Hepatocyte (in vitro differentiated cells): ENCODE data around the gene NME7. TPM values are rescaled to one million over a fixed set of nuclear protein-coding genes. Genes with fewer than 3 reads are reported as not detected.

ENCODE experiments used
- DNase-seq: peaks from one replicate; pipeline ENCODE4 v3.0.0-alpha.2; 2016; ENCODE audit warnings: low spot score
- H2AFZ ChIP-seq: fragments of 200-600 bp; sonication (generic); 2 replicates; pipeline ENCODE4 v1.6.0; 2016; ENCODE audit warnings: antibody characterized with exemption, mild to moderate bottlenecking
- H3K27ac ChIP-seq: fragments of 200-600 bp; sonication (generic); 2 replicates; pipeline ENCODE4 v1.5.1; 2016; ENCODE audit warnings: mild to moderate bottlenecking
- H3K27me3 ChIP-seq: fragments of 200-600 bp; sonication (generic); 2 replicates; pipeline ENCODE4 v1.6.1; 2016
- H3K36me3 ChIP-seq: fragments of 200-600 bp; sonication (generic); replicated peaks from 2 replicates; pipeline ENCODE4 v1.5.1; 2016; ENCODE audit warnings: low read depth; ENCODE audit not compliant: insufficient read depth
- H3K4me1 ChIP-seq: fragments of 200-600 bp; sonication (generic); 2 replicates; pipeline ENCODE4 v1.5.1; 2016; ENCODE audit warnings: mild to moderate bottlenecking, moderate library complexity; ENCODE audit not compliant: insufficient read depth
- H3K4me2 ChIP-seq: fragments of 200-600 bp; sonication (generic); 2 replicates; pipeline ENCODE4 v1.6.0; 2016
- H3K4me3 ChIP-seq: fragments of 200-600 bp; sonication (generic); 2 replicates; pipeline ENCODE4 v1.5.1; 2016; ENCODE audit warnings: mild to moderate bottlenecking
- H3K79me2 ChIP-seq: fragments of 200-600 bp; sonication (generic); 2 replicates; pipeline ENCODE4 v1.6.0; 2017; ENCODE audit warnings: mild to moderate bottlenecking
- H3K9me2 ChIP-seq: fragments of 200-600 bp; sonication (generic); replicated peaks from 2 replicates; pipeline ENCODE4 v1.6.0; 2017; ENCODE audit warnings: mild to moderate bottlenecking; ENCODE audit not compliant: insufficient read depth
- H3K9me3 ChIP-seq: fragments of 200-600 bp; sonication (generic); 2 replicates; pipeline ENCODE4 v1.5.1; 2016; ENCODE audit warnings: low read depth, mild to moderate bottlenecking
- H4K20me1 ChIP-seq: fragments of 200-600 bp; sonication (generic); 2 replicates; pipeline ENCODE4 v1.6.0; 2016; ENCODE audit warnings: mild to moderate bottlenecking; ENCODE audit not compliant: insufficient read depth, poor library complexity, severe bottlenecking
- EZH2 ChIP-seq: fragments of 200-600 bp; sonication (generic); IDR thresholded peaks from 2 replicates; pipeline ENCODE4 v1.6.1; 2016; ENCODE audit warnings: antibody characterized with exemption, mild to moderate bottlenecking, borderline replicate concordance
- EZH2phosphoT487 ChIP-seq: fragments of 200-600 bp; sonication (generic); IDR thresholded peaks from one replicate; pipeline ENCODE4 v1.6.1; 2018; ENCODE audit warnings: antibody characterized with exemption, mild to moderate bottlenecking, low read depth, moderate library complexity; ENCODE audit not compliant: unreplicated experiment, severe bottlenecking
- WGBS: methylation state at CpG from one replicate; pipeline ENCODE4 v1.1.6; 2016; ENCODE audit warnings: low lambda C conversion rate; ENCODE audit errors: missing lambda C conversion rate; 5-methylcytosine and 5-hydroxymethylcytosine counted together
- polyA plus RNA-seq: library from polyadenylated mRNA; unstranded; fragments of >200 nt; fragmentation: Nextera tagmentation; extraction: Ambion mirVana; gene quantifications from 2 replicates; pipeline ENCODE4 v1.2.1, GENCODE V29; 2016
- total RNA-seq: library from RNA; depleted of rRNA; stranded (reverse); fragments of >200 nt; gene quantifications from 2 replicates; pipeline ENCODE4 v1.2.3, GENCODE V29; 2014
- TF ChIP-seq, protein P1 (sequence below): fragments of 200-600 bp; sonication (generic); IDR thresholded peaks from 2 replicates; pipeline ENCODE4 v1.5.1; 2016; ENCODE audit warnings: antibody characterized with exemption, mild to moderate bottlenecking; ENCODE audit not compliant: poor library complexity

NME7 gene
- total and polyA plus RNA-seq, 2 experiments from 2014 or later, result 13.7 to 76.5 TPM

DNA sequence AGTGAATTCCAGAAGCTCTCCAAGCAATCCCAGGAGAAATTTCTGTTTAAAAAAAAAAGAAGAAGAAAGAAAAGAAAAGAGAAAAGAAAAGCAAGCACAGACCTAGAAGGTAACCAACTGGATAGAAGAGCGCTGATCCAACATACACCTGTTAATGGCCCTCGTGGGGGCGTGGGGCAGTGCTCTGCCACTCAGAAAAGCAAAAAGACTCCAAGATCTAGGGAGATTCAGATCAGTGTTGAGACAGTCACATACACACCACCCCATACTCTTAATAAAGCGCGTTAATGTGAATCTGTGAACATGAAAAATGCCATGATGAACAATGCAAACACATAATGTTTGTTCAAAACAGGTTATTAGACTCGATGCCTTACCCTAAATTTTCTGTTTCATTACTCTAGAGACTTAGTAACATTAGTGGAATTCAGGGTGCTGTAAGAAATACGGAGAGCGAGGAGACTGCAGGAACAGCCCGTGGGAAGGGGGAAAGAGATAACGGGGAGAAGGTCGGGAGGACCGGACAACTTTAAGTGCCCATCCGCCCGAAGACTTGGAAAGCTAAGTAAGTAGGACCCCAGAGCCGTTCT, 406 bp downstream of the NME7 start:
- Histone ChIP-seq H3K79me2 (peaks cover 56% of the 10 kb centered on the region), H3K36me3 (no peaks in the 10 kb centered on the region), H3K4me3 (peak overlapping the region; percentile 67), H3K27me3 (no peaks in the 10 kb centered on the region), H3K9me2 (no peaks in the 10 kb centered on the region), H2AFZ (peak overlapping the region; percentile 90), H3K4me1 (peaks cover 5% of the 10 kb centered on the region), H3K9me3 (no peaks in the 10 kb centered on the region), H3K4me2 (peak overlapping the region; percentile 84), H3K27ac (peak overlapping the region; percentile 37), H4K20me1 (no peaks in the 10 kb centered on the region)
- peak; percentile 11 for DNase-seq
- TF ChIP-seq EZH2 (no peak), EZH2phosphoT487 (no peak)
- TF ChIP-seq, protein P1, sequence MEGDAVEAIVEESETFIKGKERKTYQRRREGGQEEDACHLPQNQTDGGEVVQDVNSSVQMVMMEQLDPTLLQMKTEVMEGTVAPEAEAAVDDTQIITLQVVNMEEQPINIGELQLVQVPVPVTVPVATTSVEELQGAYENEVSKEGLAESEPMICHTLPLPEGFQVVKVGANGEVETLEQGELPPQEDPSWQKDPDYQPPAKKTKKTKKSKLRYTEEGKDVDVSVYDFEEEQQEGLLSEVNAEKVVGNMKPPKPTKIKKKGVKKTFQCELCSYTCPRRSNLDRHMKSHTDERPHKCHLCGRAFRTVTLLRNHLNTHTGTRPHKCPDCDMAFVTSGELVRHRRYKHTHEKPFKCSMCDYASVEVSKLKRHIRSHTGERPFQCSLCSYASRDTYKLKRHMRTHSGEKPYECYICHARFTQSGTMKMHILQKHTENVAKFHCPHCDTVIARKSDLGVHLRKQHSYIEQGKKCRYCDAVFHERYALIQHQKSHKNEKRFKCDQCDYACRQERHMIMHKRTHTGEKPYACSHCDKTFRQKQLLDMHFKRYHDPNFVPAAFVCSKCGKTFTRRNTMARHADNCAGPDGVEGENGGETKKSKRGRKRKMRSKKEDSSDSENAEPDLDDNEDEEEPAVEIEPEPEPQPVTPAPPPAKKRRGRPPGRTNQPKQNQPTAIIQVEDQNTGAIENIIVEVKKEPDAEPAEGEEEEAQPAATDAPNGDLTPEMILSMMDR, result no peak
- 10% methylated on average over 15 of the region's 15 CpGs for WGBS

GRCh38 chr1:169364948-169365347, 2.6 kb downstream of the NME7 start:
- Histone ChIP-seq H3K4me3 (no peak overlapping the region), H3K79me2 (peaks cover 43% of the 10 kb centered on the region), H2AFZ (no peak overlapping the region), H3K4me2 (no peak overlapping the region), H3K36me3 (no peaks in the 10 kb centered on the region), H3K27ac (no peak overlapping the region), H3K9me2 (no peaks in the 10 kb centered on the region), H3K27me3 (no peaks in the 10 kb centered on the region), H3K4me1 (peaks cover 5% of the 10 kb centered on the region), H3K9me3 (no peaks in the 10 kb centered on the region), H4K20me1 (no peaks in the 10 kb centered on the region)
- no peak for DNase-seq
- 100% methylated on average over 2 of the region's 2 CpGs for WGBS
- TF ChIP-seq, protein P1, result no peak
- TF ChIP-seq EZH2 (no peak), EZH2phosphoT487 (no peak)

GRCh38 chr1:169363046-169363730, 4.4 kb downstream of the NME7 start:
- 88% methylated on average over 5 of the region's 5 CpGs for WGBS
- Histone ChIP-seq H3K4me3 (no peak overlapping the region), H2AFZ (no peak overlapping the region), H3K4me1 (no peaks in the 10 kb centered on the region), H3K27ac (no peak overlapping the region), H3K36me3 (no peaks in the 10 kb centered on the region), H3K4me2 (no peak overlapping the region), H3K9me2 (no peaks in the 10 kb centered on the region), H3K9me3 (no peaks in the 10 kb centered on the region), H4K20me1 (no peaks in the 10 kb centered on the region), H3K27me3 (no peaks in the 10 kb centered on the region), H3K79me2 (peaks cover 29% of the 10 kb centered on the region)
- no peak for DNase-seq
- TF ChIP-seq, protein P1, result no peak
- TF ChIP-seq EZH2phosphoT487 (no peak), EZH2 (no peak)
